SK-N-SH (cell line): ENCODE measurements around the gene MYH3. TPM values are rescaled to one million over a fixed set of nuclear protein-coding genes. Genes with fewer than 3 reads are reported as not detected.
A peak's percentile ranks its signal among the peaks of the same experiment; 100 is the strongest.
"Not testable (repeated sequence)": the region's sequence is repeated elsewhere in the genome, so short reads cannot be mapped to it uniquely, and the experiment has no call there.

Experiments
- CTCF ChIA-PET: fragments of 300-600, 350-600 bp; formaldehyde crosslinking; extraction: SDS; loops from one replicate; lab custom pipeline; 2021; lab: Yijun Ruan, JAX
- POLR2A ChIA-PET: fragments of 350-600 bp; sonication (Branson Sonifier 250); formaldehyde crosslinking; extraction: SDS; loops from one replicate; lab custom pipeline; 2020; ENCODE audit warnings: antibody characterized with exemption, inconsistent platforms; lab: Yijun Ruan, JAX
- DNase-seq: peaks from one replicate; pipeline ENCODE4 v3.0.0; 2012
- H2AFZ ChIP-seq: fragments of 200-600 bp; sonication (generic); 2 replicates; pipeline ENCODE4 v1.8.1; 2016; ENCODE audit warnings: antibody characterized with exemption, mild to moderate bottlenecking, low read depth
- H3F3A ChIP-seq: fragments of 200-600 bp; sonication (generic); replicated peaks from 2 replicates; pipeline ENCODE3; 2016; ENCODE audit warnings: antibody characterized with exemption, mild to moderate bottlenecking; ENCODE audit not compliant: insufficient read depth
- H3K27ac ChIP-seq, 2 experiments: fragments of 200-500 bp in 1 of 2; fragments of 200-600 bp in 1 of 2; sonication (Bioruptor generic) in 1 of 2; sonication (generic), shearing (Covaris generic) in 1 of 2; 2 replicates each; pipeline versions ENCODE4 v1.5.1 to v1.6.1; 2014 to 2016; ENCODE audit warnings: low read depth in 2 of 2, inconsistent platforms in 1 of 2, low read length in 1 of 2, mild to moderate bottlenecking in 1 of 2, mixed read lengths in 1 of 2
- H3K27me3 ChIP-seq: fragments of 200-600 bp; sonication (generic), shearing (Covaris generic); 2 replicates; pipeline ENCODE4 v1.6.1; 2016; ENCODE audit warnings: mixed run types; ENCODE audit not compliant: insufficient read depth
- H3K36me3 ChIP-seq, 2 experiments: fragments of 200-500 bp in 1 of 2; fragments of 200-600 bp in 1 of 2; sonication (Bioruptor generic) in 1 of 2; sonication (generic) in 1 of 2; replicated peaks in 1 of 2; 2 replicates each; pipeline versions ENCODE3 to v1.5.1; 2014 to 2016; ENCODE audit warnings: low read length in 1 of 2, mild to moderate bottlenecking in 1 of 2; ENCODE audit not compliant: insufficient read depth in 2 of 2, control insufficient read depth in 1 of 2
- H3K4me1 ChIP-seq, 2 experiments: fragments of 200-500 bp in 1 of 2; fragments of 200-600 bp in 1 of 2; sonication (Bioruptor generic) in 1 of 2; sonication (generic), shearing (Covaris generic) in 1 of 2; 2 replicates each; pipeline versions ENCODE4 v1.5.1 to v1.6.1; 2014 to 2016; ENCODE audit warnings: low read depth in 1 of 2, low read length in 1 of 2, mixed run types in 1 of 2; ENCODE audit not compliant: insufficient read depth in 2 of 2, control insufficient read depth in 1 of 2
- H3K4me2 ChIP-seq: fragments of 200-600 bp; sonication (generic), shearing (Covaris generic); 2 replicates; pipeline ENCODE4 v1.6.1; 2017; ENCODE audit warnings: mixed run types
- H3K4me3 ChIP-seq, 2 experiments: fragments of 200-500 bp in 1 of 2; fragments of 200-600 bp in 1 of 2; sonication (Bioruptor generic) in 1 of 2; sonication (generic), shearing (Covaris generic) in 1 of 2; 2 replicates each; pipeline versions ENCODE4 v1.5.1 to v1.8.1; 2014 to 2016; ENCODE audit warnings: low read depth in 2 of 2, inconsistent platforms in 1 of 2, low read length in 1 of 2, mild to moderate bottlenecking in 1 of 2, mixed read lengths in 1 of 2, moderate library complexity in 1 of 2
- H3K79me2 ChIP-seq: fragments of 200-600 bp; sonication (generic); 2 replicates; pipeline ENCODE4 v1.8.1; 2017; ENCODE audit warnings: mild to moderate bottlenecking; ENCODE audit not compliant: insufficient read depth
- H3K9ac ChIP-seq: fragments of 200-600 bp; sonication (generic); 2 replicates; pipeline ENCODE4 v1.6.1; 2017; ENCODE audit warnings: mixed run types
- H3K9me2 ChIP-seq: fragments of 200-600 bp; sonication (generic); 2 replicates; pipeline ENCODE4 v1.6.1; 2017; ENCODE audit warnings: mixed run types
- H3K9me3 ChIP-seq: fragments of 200-600 bp; sonication (generic); 2 replicates; pipeline ENCODE4 v1.6.1; 2017; ENCODE audit warnings: mixed run types, mild to moderate bottlenecking, moderate library complexity
- H4K20me1 ChIP-seq: fragments of 200-600 bp; sonication (generic); 2 replicates; pipeline ENCODE4 v1.6.1; 2017; ENCODE audit warnings: mild to moderate bottlenecking, mixed run types; ENCODE audit not compliant: insufficient read depth
- ELF1 ChIP-seq: IDR thresholded peaks from 2 replicates; pipeline ENCODE4 v1.4.0; 2012
- FOXM1 ChIP-seq: IDR thresholded peaks from 2 replicates; pipeline ENCODE4 v1.4.0; 2012; ENCODE audit warnings: low read depth, mild to moderate bottlenecking
- JUND ChIP-seq: IDR thresholded peaks from 2 replicates; pipeline ENCODE4 v1.4.0; 2012
- MXI1 ChIP-seq: IDR thresholded peaks from 2 replicates; pipeline ENCODE4 v1.6.1; 2012; ENCODE audit warnings: mild to moderate bottlenecking, low read depth, low read length, improper control_type of control experiment
- PBX3 ChIP-seq: IDR thresholded peaks from 2 replicates; pipeline ENCODE4; 2012
- POLR2AphosphoS5 ChIP-seq: IDR thresholded peaks from 2 replicates; pipeline ENCODE4 v1.6.1; 2012; ENCODE audit warnings: low read depth, low read length
- SIN3A ChIP-seq: IDR thresholded peaks from 2 replicates; pipeline ENCODE4 v1.6.1; 2012; ENCODE audit warnings: low read depth, mild to moderate bottlenecking, low read length, moderate library complexity, borderline replicate concordance
- SMC3 ChIP-seq: IDR thresholded peaks from 2 replicates; pipeline ENCODE4 v1.6.1; 2012; ENCODE audit warnings: low read depth, low read length, improper control_type of control experiment
- TCF12 ChIP-seq: IDR thresholded peaks from 2 replicates; pipeline ENCODE4 v1.4.0; 2012
- WGBS: methylation state at CpG from one replicate; pipeline ENCODE4 v1.1.6; 2017; ENCODE audit warnings: low lambda C conversion rate; 5-methylcytosine and 5-hydroxymethylcytosine counted together
- polyA plus RNA-seq, 3 experiments: library from polyadenylated mRNA; depleted of rRNA; stranded (reverse); fragments of >200 nt; gene quantifications; 2 replicates each; pipeline ENCODE4 v1.2.3, GENCODE V29; 2012
- TF ChIP-seq, protein P1 (sequence below): IDR thresholded peaks from 2 replicates; pipeline ENCODE4 v1.4.0; 2012; ENCODE audit warnings: low read depth

Gene MYH3
- polyA plus RNA-seq, 1 of the 3 experiments (the other 2 are of a cell fraction): 2.7 TPM

GRCh38 chr17:10697092-10698081, 40.3 kb upstream of the MYH3 start, which contains the start of the genes ADPRM and SCO1 (continued):
- TF ChIP-seq MXI1: peak; percentile 86
- peak; percentile 57 for TF ChIP-seq JUND
- peak; percentile 86 for TF ChIP-seq ELF1
- TF ChIP-seq SIN3A: peak; percentile 80; the same call in 1 of the 2 replicates
- TF ChIP-seq, protein P1, sequence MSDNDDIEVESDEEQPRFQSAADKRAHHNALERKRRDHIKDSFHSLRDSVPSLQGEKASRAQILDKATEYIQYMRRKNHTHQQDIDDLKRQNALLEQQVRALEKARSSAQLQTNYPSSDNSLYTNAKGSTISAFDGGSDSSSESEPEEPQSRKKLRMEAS: peak; percentile 89
- peak; percentile 90 for TF ChIP-seq POLR2AphosphoS5
- TF ChIP-seq, all 33 proteins: peak for 19

GRCh38 chr17:10695875-10696407, 38.8 kb upstream of the MYH3 start:
- Histone ChIP-seq H3K36me3 (peaks cover 42 to 45% of the 10 kb centered on the region in 2 experiments), H3K9ac (peak overlapping the region; percentile 85), H3K79me2 (peaks cover 92% of the 10 kb centered on the region), H3K4me3 (peak overlapping the region; percentile 76 to 99), H3K27ac (peak overlapping the region in 1 of 2 experiments; percentile 94; a peak in 2 of 4 replicates), H3K4me2 (peak overlapping the region; percentile 76), H3F3A (peaks cover 12% of the 10 kb centered on the region)
- H3K27me3 ChIP-seq, POLR2A ChIA-PET, H4K20me1 ChIP-seq, H3K9me3 ChIP-seq, DNase-seq, H3K9me2 ChIP-seq, H3K4me1 ChIP-seq, H2AFZ ChIP-seq: not testable (repeated sequence)
- CTCF ChIA-PET: interaction anchor here (0.9 to 2.1 kb wide), 8 partner anchors 23 to 948 kb away, joined by 3 to 10 read pairs (median 4); partner anchors contain the start of gene TMEM220
- WGBS: 63% methylated on average over 17 of the region's 17 CpGs

DNA sequence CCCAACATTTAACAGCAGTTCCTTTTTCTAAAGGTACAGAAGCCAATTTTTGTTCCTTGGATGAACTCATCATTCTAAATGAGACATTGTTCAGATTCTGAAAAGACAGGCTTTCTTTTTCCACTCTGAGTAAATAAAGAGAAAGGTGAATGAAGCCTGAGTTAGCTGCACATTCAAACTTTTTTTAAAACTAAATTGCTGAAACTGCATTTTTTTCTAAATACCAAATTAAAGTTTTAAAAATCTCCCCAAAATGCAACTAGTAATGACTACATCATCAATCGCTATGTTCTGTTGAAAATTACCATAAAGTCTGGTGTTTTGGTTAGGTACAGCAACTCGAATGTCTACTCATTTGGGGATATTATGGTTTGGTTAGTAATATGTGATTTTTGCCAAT, 30.4 kb upstream of the MYH3 start:
- Histone ChIP-seq H3K36me3 (peaks cover 85 to 86% of the 10 kb centered on the region in 2 experiments), H3K4me2 (no peak overlapping the region), H3K4me1 (no peaks in the 10 kb centered on the region), H3K9me3 (no peaks in the 10 kb centered on the region), H3K27ac (no peak overlapping the region), H2AFZ (no peak overlapping the region), H3K4me3 (no peak overlapping the region), H3F3A (peaks cover 12% of the 10 kb centered on the region), H4K20me1 (peaks cover 19% of the 10 kb centered on the region), H3K9ac (no peak overlapping the region), H3K9me2 (no peaks in the 10 kb centered on the region), H3K79me2 (peaks cover 67% of the 10 kb centered on the region), H3K27me3 (no peaks in the 10 kb centered on the region)
- TF ChIP-seq PBX3: no peak
- TF ChIP-seq SMC3: no peak
- TF ChIP-seq MXI1: no peak
- TF ChIP-seq FOXM1: no peak
- no peak for TF ChIP-seq TCF12
- ChIA-PET POLR2A (no interaction called here), CTCF (interaction anchor here (0.8 to 1.8 kb wide), 2 partner anchors 8 to 41 kb away, joined by 3 to 8 read pairs; no protein-coding TSS in a partner anchor)
- no peak for DNase-seq
- WGBS: 95% methylated on average over 2 of the region's 2 CpGs
